Measurements from ENCODE around the gene LCE5A. TPM values are rescaled to one million over a fixed set of nuclear protein-coding genes. Genes with fewer than 3 reads are reported as not detected.
"Not testable (repeated sequence)": the region's sequence is repeated elsewhere in the genome, so short reads cannot be mapped to it uniquely, and the experiment has no call there.

Gene LCE5A, protein sequence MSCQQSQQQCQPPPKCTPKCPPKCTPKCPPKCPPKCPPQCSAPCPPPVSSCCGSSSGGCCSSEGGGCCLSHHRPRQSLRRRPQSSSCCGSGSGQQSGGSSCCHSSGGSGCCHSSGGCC
- total RNA-seq = not detected

DNA sequence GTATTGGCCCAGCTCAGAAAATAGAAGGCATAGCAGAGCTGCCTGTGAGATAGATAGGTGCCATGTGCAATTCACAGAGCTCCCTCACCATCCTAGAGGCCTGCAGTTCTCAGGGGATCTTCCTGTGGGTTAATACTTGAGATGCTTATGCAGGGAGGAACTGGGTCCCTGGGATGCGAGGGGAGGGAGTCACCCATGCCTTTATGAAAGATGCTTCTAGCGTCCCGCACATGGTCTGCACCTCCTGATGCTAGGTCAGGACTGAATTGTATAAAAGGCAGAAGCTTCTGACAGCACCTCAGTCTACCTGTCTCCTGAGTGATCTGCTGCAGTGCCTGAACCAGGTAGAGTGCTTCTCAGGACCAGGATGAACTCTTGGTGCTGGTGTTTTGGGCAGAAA lies at the start of gene LCE5A:
Gene LCE5A, plus strand, starts transcription at position 301 of the 400 bp plus-strand sequence. CDS start 732 bp downstream, outside the sequence.
- no peak for DNase-seq (ENCODE audit: low spot score)
- ATAC-seq = no peak

DNA sequence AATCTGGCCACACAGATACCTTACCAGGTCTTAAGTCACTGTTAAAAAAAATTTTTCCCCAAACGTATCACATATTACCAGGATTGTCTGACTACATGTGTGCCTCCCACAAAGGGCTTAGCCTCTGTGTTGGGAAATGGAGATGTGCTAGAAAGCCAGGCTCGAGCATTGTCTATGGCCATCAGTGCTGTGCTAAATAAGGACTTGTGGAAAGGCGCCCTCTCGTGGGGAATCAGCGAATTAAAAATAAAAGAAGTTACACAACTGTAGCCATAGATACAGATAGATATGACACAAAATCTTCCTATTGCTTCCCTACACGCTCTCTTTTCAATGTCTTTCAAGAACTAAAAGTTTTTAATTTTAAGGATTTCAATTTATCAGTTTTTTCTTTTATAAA lies 49.1 kb upstream of the LCE5A start:
- ATAC-seq (peak; percentile 78), DNase-seq (ENCODE audit: low spot score) (no peak)

DNA sequence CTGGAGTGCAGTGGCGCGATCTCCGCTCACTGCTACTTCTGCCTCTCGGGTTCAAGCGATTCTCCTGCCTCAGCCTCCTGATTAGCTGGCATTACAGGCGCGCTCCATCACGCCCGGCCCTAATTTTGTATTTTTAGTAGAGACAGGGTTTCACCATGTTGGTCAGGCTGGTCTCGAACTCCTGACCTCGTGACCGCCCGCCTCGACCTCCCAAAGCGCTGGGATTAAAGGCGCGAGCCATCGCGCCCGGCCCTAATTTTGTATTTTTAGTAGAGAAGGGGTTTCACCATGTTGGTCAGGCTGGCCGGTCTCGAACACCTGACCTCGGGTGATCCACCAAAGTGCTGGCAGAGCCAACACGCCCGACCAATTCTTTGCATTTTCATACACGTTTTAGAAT lies 48.0 kb upstream of the LCE5A start:
- DNase-seq (ENCODE audit: low spot score) (no peak), ATAC-seq (no peak)

- DNase-seq (ENCODE audit: low spot score) (no peak), ATAC-seq (no peak)
These were observed 44.4 kb upstream of the LCE5A start for GRCh38 chr1:152466217-152466616.

DNA sequence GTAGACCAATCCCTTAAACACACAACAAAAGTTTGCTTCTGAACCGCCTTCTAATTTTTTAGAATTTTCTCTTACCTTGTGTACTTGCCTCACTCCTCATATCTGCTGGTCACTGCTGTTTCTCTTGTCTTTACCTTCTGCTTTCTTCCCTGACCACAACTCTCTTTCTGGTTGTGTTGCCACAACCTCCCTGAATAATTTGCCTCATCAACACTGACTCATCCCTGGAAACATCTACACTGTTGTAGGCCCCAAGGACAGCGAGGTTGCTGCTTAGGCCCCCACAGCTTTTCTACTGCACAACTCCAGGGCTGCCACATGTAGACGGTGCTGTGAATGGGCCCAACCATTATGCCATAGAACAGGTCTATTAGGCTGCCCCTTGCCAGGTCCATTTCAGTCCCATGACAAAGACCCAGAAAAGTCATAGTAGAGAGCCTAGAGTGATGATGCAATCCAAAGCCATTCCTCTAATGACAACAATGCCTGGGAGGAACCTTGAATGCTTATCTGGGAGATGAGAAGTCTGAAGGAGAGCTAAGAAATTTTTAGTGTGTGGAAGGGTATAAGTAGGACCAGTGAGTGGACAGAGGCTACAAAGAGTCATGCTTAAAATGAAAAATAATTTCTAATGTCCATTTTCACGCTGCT lies 36.6 kb upstream of the LCE5A start:
- no peak for ATAC-seq
- DNase-seq (ENCODE audit: low spot score) = no peak

DNA sequence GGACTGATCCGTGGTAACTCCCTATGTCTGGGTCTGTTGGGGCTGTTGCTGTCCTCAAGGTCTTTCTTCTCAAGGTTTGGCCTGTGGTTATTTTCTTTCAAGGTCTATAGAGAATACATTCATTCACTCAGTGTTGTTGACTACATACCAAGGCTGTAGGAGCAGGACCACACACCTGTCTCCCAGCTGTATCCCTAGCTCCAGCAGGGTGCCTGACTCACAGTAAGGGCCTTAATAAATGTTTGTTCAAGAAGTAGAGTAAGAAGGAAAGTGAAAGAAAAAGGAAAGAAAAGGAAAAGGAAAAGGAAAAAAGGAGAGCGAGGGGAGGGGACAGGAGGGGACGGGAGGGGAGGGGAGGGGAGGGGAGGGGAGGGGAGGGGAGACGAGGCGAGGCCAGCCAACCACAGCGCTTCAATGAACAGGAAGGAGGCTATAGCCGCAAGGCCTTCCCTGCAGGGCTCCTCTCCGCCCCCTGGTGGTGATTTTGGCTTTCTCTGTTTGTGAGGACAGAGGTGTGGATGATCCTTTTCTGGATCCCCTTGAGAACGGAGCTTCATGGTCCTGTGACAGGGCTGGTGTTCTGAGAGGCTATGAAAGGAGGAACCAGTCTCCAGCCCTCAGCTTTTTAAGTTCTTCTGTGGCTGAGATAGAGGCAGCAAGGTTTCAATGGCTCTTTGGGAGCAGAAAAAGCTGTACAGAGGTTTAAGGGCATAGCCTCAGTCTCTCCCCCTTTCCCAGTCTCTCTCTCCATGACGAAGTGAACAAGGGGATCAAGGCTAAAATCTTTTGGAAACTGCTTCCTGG lies 30.6 kb upstream of the LCE5A start:
- no peak for ATAC-seq

GRCh38 chr1:152481869-152482664 lies 28.5 kb upstream of the LCE5A start:
- ATAC-seq = peak; percentile 90
- DNase-seq (ENCODE audit: low spot score) = peak; percentile 68

More for the DNA sequence above, 30.6 kb upstream of the LCE5A start:
- no peak for DNase-seq (ENCODE audit: low spot score)

DNA sequence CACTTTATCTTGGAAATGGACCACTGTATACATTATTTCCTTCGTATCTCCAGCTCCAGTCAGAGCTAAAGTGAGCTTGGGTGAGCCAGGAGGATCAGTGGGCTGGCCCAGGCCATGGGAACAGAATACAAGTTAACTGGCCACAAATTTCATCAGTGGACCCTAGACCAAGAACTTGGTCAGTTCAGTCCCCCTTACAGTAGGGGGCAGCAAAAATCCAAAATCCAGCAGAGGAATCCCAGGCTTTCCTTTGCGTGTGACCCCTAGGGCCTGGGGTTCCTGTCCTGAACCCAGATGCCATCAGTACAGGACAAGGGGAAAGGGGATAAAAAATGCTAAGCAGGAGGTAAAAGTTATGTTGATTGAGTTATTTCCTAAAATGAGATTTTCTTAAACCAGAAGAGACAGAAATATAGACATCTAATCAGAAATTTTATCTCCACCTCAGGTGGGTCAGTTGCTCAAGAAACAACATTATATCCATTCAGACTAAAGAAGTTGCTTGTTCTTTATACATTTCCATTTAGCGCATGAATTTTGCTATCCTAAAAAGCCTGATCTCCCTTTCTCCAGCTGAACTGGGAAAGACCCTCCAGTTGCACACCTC lies 24.1 kb upstream of the LCE5A start:
- ATAC-seq = peak; percentile 28
- no peak for DNase-seq (ENCODE audit: low spot score)

DNA sequence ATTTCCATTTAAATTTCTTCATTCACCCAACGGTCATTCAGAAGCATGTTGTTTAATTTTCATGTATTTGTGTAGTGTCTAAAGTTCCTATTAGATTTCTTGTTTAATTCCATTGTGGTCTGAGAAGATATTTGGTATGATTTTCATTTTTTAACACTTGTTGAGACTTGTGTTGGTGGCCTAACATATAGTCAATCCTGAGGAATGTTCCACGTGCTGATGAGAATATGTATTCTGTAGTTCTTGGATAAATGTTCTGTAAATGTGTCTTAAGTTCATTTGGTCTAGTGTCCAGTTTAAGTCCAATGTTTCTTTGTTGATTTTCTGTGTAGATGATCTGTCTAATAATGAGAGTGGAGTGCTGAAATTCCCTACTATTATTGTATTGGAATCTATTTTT lies 22.7 kb upstream of the LCE5A start:
- DNase-seq (ENCODE audit: low spot score) (no peak), ATAC-seq (no peak)

DNA sequence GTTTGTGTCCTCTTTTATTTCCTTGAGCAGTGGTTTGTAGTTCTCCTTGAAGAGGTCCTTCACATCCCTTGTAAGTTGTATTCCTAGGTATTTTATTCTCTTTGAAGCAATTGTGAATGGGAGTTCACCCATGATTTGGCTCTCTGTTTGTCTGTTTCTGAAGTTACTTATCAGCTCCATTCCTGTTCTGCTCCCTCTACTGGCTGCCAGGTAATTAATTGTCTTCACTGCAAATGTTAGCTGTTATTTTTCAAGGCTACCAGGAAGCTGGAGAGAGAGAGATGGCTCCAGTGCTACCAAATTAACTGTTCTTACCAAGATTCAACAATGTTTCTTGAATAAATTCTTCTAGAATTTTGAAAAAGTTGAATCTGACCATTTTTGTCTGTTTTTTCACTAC lies 19.1 kb upstream of the LCE5A start:
- not testable (repeated sequence) for DNase-seq (ENCODE audit: low spot score)
- peak; percentile 71 for ATAC-seq

- DNase-seq (ENCODE audit: low spot score) (no peak), ATAC-seq (peak; percentile 49)
These were observed 15.4 kb upstream of the LCE5A start for GRCh38 chr1:152495066-152495675.

DNA sequence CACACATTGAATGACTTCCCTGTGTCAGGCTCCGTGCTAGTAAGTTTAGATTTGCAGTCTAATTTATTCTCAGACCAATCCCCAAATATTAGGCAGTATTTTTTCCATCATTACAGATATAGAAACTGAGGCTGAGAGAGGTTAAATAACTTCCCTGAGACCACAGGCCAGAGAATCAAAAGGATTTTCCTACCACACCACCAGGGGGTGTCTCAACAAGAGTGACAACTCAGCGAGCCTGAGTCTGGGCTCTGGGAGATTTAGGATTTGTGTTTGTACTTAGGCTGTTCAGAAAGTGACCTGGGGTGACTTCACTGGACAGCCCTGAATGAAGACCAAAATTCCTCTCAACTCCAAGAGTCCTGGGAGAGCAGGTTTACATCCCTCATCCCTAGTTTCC lies 13.3 kb upstream of the LCE5A start:
- peak; percentile 79 for ATAC-seq

DNA sequence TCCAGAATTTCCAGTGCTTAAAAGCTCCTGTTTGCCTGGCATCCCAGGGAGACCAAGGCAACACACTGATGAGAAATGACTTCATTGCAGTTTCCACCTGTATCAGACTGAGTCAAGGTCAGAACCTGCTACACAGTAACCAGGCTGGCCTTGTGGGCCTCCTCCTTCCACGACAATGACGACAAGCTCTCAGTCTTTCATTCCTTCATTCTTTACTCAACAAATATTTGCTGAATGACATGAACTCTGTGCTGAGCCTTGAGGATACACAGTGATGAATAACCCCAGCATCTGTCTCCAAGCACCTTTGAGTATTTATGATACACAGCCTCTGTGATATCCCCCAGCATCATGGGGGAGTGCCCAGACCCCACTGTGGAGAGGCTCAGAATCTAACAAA lies 8.9 kb upstream of the LCE5A start:
- DNase-seq (ENCODE audit: low spot score) = no peak
- ATAC-seq = no peak

More for the DNA sequence above, 13.3 kb upstream of the LCE5A start:
- DNase-seq (ENCODE audit: low spot score) = no peak

DNA sequence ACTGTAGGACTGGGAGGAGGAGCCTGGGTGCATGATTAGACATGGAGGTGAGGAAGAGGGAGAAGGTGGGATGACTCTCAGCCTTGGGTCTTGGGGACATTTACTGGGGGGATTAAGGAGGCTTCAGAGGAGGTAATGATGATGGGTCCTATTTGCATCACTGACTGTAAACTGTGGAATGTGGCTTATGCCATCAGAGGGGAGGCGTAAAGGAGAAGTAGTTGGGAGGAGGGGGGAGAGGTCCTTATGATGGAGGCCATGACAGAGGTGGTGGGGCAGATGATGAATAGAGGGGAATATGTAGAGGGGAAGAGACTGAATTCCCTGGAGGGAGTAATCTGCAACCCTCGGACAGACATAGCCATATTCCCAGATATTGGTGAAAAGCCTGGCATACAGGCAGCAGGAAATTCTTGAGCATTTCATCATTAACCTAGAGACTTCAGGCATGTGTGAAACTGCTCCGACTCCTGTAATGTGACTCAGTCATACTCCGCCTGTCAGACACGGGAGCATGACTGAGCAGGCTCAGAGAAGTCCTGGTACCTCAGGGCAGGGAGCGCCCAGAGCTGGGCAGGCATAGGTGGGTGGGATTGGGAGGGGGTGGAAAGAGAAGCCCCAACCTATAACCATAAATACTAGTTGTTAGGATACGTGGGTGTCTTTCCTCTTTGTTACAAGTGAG lies 8.0 kb upstream of the LCE5A start:
- no peak for ATAC-seq
- DNase-seq (ENCODE audit: low spot score) = no peak

DNA sequence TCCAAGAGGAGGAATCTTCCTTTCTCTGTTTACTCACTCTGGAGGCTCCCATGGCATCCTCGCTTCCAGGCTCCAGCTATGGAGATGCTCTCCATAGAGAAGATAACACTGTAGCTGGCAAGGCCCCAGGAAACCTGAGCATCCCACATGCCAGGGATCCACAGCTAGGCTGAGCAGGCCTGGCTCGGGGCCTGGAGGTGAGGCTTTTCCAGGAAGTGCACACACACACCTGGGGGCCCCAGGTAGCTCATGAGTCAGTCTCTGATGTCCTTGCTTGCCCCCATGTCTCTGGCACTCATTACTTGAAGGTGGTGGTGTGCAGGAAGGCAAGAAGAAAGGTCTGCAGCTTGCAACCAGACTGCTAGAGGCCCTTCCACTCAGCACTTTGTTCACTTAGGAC lies 5.5 kb upstream of the LCE5A start:
- DNase-seq (ENCODE audit: low spot score) = no peak

GRCh38 chr1:152506899-152507498 lies 3.6 kb upstream of the LCE5A start:
- ATAC-seq (peak; percentile 87), DNase-seq (ENCODE audit: low spot score) (no peak)

More for the DNA sequence above, 5.5 kb upstream of the LCE5A start:
- ATAC-seq = no peak

- DNase-seq (ENCODE audit: low spot score) (no peak), ATAC-seq (no peak)
These were observed 993 bp downstream of the LCE5A start for GRCh38 chr1:152511596-152511995.

DNA sequence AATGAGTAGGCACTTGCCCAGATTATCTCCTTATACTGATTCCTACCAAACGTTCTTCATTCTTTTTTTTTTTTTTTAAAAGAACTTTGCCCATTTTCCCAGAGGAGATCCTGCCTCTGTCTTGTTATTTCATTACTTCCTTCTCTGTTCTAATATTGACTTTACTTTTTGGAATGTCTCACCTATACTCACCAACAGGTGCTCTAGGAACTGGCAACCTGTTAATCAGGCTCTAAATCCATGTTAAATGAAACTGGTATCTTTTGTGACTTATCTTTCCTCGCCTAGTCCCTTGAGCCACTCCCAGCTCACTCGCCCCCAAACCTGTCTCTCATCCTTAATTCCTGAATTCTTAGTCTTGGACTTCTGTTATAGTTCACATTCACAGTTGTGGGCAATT lies 2.5 kb downstream of the LCE5A start:
- DNase-seq (ENCODE audit: low spot score) (no peak), ATAC-seq (no peak)

- DNase-seq (ENCODE audit: low spot score) (no peak), ATAC-seq (no peak)
These were observed 4.3 kb downstream of the LCE5A start for GRCh38 chr1:152514715-152515433.
